Lower leg skin (tissue), 3 donors: ENCODE measurements around the gene YOD1.

Experiments
- CTCF ChIP-seq, 3 donors: fragments of 450-650 bp; IDR thresholded peaks; one replicate each; pipeline ENCODE4 v1.5.1; 2016; ENCODE audit warnings: antibody characterized with exemption in 3 of 3, mild to moderate bottlenecking in 3 of 3, moderate library complexity in 2 of 3
- POLR2A ChIP-seq, 2 donors: fragments of 450-650 bp; IDR thresholded peaks; one replicate each; pipeline ENCODE4 v1.6.1; 2016 to 2017; ENCODE audit warnings: antibody characterized with exemption in 2 of 2, mild to moderate bottlenecking in 1 of 2, moderate library complexity in 1 of 2

DNA sequence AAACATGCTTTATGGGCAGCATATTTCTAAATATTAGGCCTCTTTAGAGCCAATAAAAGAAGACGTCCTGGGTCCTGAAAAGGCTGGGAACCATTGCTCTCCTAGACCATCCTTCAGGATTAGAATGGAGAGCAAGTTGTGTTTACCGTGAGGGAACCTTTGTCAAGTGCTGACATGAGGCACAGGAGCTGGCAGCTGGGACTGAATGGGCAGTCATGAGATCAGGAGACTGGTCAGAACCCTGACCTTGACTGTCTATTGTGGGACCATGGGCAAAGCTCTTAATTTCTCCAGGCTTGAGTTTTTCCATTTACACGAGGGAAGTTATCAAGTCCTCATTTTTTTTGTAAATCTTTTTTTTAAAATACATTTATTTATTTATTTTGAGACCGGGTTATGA lies 7.2 kb upstream of the YOD1 start:
- TF ChIP-seq POLR2A (IDR thresholded peaks at IDR 0.05) (no peak), CTCF (IDR thresholded peaks at IDR 0.05) (no peak)
